ENCODE measurements around the gene FMO5. TPM values are rescaled to one million over a fixed set of nuclear protein-coding genes. Genes with fewer than 3 reads are reported as not detected.

The FMO5 gene
- total RNA-seq, 1 donor from 2014 or later, result 0.47 TPM

- Mint-ChIP-seq H3K27me3 (ENCODE audit: low read depth) (no peaks in the 10 kb centered on the region), H3K4me3 (no peak overlapping the region), H3K9me3 (no peaks in the 10 kb centered on the region), H3K27ac (ENCODE audit: unreplicated experiment) (no peak overlapping the region), H3K36me3 (ENCODE audit: low read depth) (peaks cover 13% of the 10 kb centered on the region), H3K4me1 (no peaks in the 10 kb centered on the region)
- TF ChIP-seq CTCF (conservative IDR thresholded peaks at IDR 0.05), result no peak
- no peak for DNase-seq (ENCODE audit: low read depth, low spot score)
Observed at GRCh38 chr1:147152772-147153171, 72.4 kb downstream of the FMO5 start.

GRCh38 chr1:147151244-147151643, 73.9 kb downstream of the FMO5 start:
- Mint-ChIP-seq H3K4me3 (no peak overlapping the region), H3K27me3 (ENCODE audit: low read depth) (no peaks in the 10 kb centered on the region), H3K4me1 (no peaks in the 10 kb centered on the region), H3K9me3 (no peaks in the 10 kb centered on the region), H3K36me3 (ENCODE audit: low read depth) (peaks cover 6% of the 10 kb centered on the region), H3K27ac (ENCODE audit: unreplicated experiment) (no peak overlapping the region)
- no peak for TF ChIP-seq CTCF (conservative IDR thresholded peaks at IDR 0.05)
- no peak for DNase-seq (ENCODE audit: low read depth, low spot score)

- no peak overlapping the region for H3K27ac Mint-ChIP-seq (ENCODE audit: unreplicated experiment)
- H3K9me3 Mint-ChIP-seq, result peaks cover 5% of the 10 kb centered on the region
- peaks cover 8% of the 10 kb centered on the region for H3K27me3 Mint-ChIP-seq (ENCODE audit: low read depth)
- no peaks in the 10 kb centered on the region for H3K4me1 Mint-ChIP-seq
- no peak for DNase-seq (ENCODE audit: low read depth, low spot score)
- no peak overlapping the region for H3K4me3 Mint-ChIP-seq
- no peaks in the 10 kb centered on the region for H3K36me3 Mint-ChIP-seq (ENCODE audit: low read depth)
- TF ChIP-seq CTCF (conservative IDR thresholded peaks at IDR 0.05), result no peak
Observed at GRCh38 chr1:147142886-147143285, 82.3 kb downstream of the FMO5 start.

Other genes starting within 250 kb of the FMO5 start
- 19.4 and 19.7 TPM in 2 replicates for gene PRKAB2, start 52.9 kb downstream of the FMO5 start, total RNA-seq
- gene CHD1L, start 17.3 kb upstream of the FMO5 start, total RNA-seq, result 84.6 and 85.5 TPM in 2 replicates

All from neural crest cell (in vitro differentiated cells).